CD4-positive, alpha-beta T cell treated with Interleukin-4 for 4 hours (primary cell): Measurements from ENCODE around the gene DPH6.
A peak's percentile ranks its signal among the peaks of the same experiment; 100 is the strongest.
"Not testable (repeated sequence)": the region's sequence is repeated elsewhere in the genome, so short reads cannot be mapped to it uniquely, and the experiment has no call there.

Source experiments
- DNase-seq: peaks from one replicate; pipeline ENCODE4 v3.0.0-alpha.2; 2020

The DPH6 gene

DNA sequence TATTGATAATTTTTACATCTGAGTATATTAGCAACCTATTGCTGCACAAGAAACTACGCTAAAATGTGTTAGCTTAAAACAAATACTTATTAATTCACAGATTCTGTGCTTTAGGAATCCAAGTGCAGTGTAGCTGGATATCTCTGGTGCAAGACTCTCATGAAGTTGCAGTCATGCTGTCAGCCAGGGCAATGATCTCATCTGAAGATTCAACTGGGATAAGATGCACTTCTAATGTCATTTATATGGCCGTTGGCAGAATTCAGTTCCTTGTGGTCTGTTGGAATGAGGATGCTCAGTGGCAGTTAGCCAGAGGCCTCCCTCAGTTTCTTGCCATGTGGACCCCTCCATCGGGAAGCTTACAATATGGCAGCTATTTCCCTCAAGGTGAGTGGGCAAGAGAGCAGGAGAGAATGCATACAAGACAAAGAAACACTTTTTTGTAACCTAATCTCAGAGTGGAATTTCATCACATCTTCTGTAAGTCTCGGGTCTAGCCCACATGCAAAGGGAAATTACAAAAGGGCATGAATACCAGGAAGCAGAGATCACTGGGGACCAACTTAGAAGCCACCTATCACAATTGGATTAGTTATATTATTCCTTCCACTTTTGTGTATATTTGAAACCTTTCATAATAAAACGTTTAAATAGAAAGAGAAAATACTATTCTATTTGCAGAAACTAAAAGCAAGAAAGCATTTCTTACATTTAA is 61.6 kb downstream of the DPH6 start:
- no peak for DNase-seq

DNA sequence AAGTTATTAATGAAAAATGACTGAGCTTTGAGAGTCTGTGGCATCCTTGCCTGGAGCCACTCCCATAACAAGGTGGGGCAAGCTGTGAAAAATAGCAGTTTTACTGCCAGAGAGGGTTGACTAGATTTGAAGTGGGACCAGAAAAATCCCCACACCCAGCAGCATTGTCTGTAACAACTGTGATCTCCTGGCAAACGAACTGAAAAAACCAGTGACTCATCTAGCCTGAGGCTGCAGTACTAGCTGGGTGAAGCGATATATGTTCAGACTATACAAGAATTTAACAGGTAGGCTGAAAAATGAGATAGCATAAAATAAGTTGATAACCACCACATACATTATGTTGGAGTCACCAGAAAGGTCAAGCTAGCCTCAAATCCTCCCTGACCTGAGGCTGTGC is 64.0 kb downstream of the DPH6 start:
- DNase-seq, result peak; percentile 5

DNA sequence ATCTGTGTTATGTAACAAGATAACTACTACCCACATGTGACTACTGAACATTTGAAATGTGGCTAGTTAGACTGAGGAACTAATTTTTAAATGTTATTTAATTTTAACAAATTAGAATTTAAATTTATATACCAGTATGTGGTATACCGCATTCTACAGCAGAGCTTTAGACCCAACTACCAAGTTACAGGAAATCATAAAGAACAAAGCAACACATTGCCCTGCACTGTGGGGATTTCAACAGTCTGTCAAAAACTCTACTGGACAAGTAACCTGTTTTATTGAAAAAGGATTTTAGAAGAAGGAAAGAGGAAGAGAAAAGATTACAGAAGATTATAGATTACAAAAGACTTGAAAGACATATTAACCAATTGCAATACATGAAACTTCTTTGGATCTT is 64.9 kb downstream of the DPH6 start:
- DNase-seq, result no peak

- DNase-seq, result no peak
These were observed 66.5 kb downstream of the DPH6 start for GRCh38 chr15:35479423-35479822.

GRCh38 chr15:35477312-35478262 is 68.4 kb downstream of the DPH6 start:
- no peak for DNase-seq

DNA sequence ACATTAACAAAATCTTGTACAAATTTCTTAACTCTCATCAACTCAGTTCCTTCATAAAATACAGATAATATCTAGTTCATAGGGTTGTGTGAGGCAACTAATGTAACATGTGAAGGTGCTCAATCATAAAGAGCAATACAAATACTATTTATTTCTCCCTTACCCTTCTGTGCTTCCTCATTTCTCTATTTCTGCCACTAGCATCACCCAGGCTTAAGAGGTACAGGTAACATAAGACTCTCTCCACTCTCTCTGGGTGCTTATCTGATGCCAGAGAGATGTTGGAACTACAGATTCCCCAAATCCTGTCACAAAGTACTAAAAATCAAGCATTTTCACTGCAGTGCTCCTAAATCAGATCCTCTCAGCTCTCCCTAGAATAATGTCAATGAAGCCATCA is 74.9 kb downstream of the DPH6 start:
- no peak for DNase-seq

GRCh38 chr15:35470441-35470840 is 75.5 kb downstream of the DPH6 start:
- no peak for DNase-seq

DNA sequence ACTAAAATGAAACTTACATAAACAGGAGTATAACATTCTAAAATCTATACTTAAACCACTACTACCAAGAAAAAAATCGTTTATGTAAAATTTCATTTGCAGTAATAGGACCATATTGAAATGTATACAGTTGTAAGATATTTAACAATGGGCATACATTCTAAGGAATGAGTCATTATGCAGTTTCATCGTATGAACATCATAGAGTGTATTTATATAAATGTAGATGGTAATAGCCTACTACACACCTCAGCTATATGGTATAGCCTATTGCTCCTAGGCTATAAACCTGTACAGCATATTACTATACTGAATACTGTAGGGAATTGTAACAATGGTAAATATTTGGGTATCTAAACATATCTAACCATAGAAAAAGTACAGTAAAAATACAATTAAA is 79.5 kb downstream of the DPH6 start:
- no peak for DNase-seq

DNA sequence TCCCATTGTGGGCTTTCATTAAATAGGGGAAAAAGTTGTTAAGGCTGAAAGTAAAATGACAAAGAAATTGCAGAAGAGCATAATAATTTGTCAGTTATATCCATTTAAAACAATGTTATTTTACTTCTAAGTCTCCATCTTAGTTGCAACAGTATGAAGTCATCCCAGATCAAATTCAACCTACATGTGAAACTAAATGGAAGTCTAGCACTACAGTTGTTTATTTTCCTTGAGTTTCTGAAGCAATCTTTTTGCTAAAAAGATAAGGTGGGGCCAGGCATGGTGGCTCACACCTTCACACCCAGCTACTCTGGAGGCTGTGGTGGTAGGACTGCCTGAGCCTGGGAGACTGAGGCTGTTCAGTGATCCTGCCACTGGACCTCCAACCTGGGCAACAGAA is 80.2 kb downstream of the DPH6 start:
- DNase-seq, result no peak

GRCh38 chr15:35460616-35461015 is 85.3 kb downstream of the DPH6 start:
- no peak for DNase-seq

- DNase-seq, result no peak
These were observed 87.6 kb downstream of the DPH6 start for GRCh38 chr15:35458176-35458856.

GRCh38 chr15:35455201-35455600 is 90.8 kb downstream of the DPH6 start:
- no peak for DNase-seq

DNA sequence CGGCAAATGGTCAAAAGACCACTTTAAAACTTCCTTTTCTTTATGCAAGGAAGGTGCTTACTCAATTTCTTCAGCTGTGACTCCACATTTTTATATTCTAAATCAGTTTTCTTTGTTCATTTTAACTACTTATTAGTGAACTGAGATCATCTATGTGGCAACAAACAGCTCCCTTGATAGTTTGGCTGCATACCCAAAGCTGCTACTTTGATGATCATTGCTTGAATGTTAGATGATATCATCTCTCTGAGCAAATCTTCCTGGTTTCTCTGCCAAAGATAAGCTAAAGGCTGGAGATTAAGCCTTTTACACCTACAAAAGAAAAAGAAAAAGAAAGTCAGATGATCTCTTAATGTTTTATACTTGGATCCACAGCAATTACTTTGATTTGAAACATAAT is 95.5 kb downstream of the DPH6 start:
- DNase-seq, result no peak

GRCh38 chr15:35448294-35448693 is 97.7 kb downstream of the DPH6 start:
- DNase-seq, result no peak

GRCh38 chr15:35445891-35446290 is 100.1 kb downstream of the DPH6 start:
- DNase-seq, result no peak

DNA sequence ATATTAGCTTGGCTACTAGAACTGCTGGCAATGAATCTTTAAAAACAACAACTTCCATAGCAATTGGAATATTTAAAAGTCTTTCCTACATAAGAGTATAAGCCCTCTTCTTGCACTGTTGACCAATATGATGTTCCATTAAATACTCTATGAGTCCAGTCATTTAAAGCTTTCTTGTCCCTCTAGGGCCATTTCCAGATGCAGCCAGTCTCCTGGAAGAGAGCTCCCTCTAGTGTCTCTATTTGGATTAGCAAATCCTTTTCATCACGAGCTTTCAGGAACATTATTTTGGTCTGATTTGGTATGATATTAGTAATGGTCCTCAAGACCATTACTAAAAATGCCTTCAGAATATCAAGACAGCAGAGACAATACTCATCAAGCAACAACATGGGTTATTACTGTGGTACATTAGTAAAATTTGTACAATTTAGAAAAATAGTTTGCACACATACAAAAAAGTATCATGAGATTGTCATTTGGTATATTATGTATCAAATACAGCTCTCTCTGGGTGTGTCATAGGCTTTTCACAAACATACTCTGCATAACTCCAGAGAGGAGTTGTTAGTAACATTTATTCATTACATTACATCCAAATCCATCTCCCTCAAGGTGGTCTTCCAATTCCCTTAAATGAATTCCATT is 101.3 kb downstream of the DPH6 start:
- peak; percentile 33 for DNase-seq

DNA sequence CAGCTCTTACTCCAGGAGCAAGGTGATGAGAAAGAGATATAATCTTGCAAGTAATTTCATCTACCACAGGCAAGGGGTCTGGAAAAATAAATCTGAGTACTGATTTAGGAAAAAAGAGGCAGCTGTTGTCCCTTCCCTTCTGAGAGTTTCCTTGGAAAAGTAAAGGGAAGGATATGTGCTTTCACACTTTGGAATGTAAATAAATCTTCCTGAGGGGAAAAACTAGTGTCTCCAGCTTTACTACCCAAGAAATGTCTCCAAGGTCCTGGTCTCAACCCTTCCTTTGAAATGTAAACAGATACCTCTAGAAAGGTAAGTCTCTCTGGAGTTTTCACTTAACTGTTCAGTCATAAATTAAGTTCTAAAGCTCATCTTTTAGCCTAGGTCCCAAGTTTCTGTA is 102.6 kb downstream of the DPH6 start:
- DNase-seq, result no peak

DNA sequence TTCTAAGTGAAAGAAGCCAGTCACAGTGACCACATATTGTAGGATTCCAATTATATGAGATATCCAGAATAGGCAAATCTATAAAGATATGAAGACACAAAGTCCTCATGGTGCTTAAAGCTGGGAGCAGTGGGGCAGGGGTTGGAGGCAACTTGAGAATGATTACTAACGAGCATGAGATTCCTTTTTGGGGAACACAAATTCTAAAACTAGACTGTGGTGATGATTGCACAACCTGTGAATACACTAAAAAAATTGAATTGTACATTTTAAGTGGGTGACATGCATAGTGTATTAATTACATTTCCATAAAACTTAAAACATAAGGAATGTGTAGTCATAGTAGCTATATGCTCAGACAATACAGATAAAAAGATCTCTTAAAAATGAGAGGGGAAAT is 103.2 kb downstream of the DPH6 start:
- DNase-seq, result no peak

- DNase-seq, result not testable (repeated sequence)
These were observed 104.7 kb downstream of the DPH6 start for GRCh38 chr15:35441279-35441678.

GRCh38 chr15:35440265-35440664 is 105.7 kb downstream of the DPH6 start:
- DNase-seq, result no peak

- DNase-seq, result no peak
These were observed 106.7 kb downstream of the DPH6 start for GRCh38 chr15:35439291-35439690.

DNA sequence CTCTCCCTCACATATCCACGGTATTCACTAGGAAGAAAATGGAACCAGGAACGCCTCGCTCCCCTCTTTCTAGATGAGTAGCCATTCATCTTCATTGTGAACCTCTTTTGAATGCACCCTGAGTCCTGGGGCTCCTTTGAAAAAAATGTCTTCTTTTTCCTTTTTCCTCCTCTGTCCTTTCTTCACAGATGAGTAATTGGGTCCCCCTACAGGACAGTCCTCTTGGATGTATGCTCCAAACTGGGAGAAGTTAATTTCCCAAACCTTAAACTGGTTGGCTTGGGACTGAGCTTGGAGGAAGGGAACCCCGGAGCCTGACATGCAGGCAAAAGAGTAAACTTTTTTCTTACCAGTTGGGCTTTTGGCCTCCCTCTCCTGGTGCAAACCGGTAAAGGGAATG is 108.8 kb downstream of the DPH6 start:
- DNase-seq, result no peak

GRCh38 chr15:35436422-35436821 is 109.5 kb downstream of the DPH6 start:
- DNase-seq, result no peak
